Suppressor macrophage treated with lipopolysaccharide for 4 hours (primary cell): ENCODE data around the gene NT5C3B.

ENCODE experiments used
- DNase-seq: peaks from one replicate; pipeline ENCODE4 v3.0.0-alpha.2; 2020

The NT5C3B gene

GRCh38 chr17:41806685-41807445, 29.2 kb downstream of the NT5C3B start:
- no peak for DNase-seq

- peak; percentile 57 for DNase-seq
Measured at GRCh38 chr17:41803049-41804020, 32.7 kb downstream of the NT5C3B start.

DNA sequence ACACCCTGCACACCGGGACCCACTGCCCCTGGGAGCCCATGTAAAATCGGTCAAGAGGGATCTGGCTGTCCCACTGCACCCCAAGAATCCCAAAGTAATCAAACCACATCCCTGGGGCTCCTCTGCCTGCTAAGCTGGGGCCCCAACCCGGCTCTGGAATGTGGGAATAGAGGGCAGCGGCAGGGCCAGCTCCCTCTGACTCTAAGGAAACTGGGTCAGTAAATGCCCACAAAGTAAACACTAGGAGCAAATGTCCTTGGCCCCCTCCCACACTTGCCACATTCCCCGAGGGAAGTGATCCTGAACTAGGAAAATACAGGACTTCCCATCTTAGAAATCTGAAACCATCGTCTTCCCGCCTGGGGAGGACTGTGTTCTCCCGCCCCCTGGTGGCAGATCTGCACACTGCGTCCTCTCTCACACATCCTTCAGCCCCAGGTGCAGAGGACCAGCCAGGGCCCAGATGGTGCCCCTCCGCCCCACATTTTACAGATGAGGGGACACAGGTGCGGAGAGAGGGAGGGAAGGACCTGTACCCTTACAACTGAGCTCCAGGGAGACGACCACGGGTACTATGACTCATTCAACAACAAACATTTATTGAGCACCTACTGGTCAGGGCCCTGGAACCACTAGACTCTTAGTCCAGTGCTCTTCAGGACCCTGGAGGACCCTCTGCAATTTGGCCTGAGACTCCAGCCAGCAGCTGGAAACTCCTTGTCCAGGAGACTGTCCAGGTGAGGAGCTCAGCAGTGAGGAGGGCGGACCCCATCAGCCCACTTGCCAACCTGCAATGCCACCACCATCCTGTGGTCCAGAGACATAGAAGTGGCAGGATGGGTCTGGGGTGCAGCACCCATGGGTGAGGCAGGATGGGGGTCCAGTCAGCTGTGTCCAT, 34.4 kb downstream of the NT5C3B start:
- peak; percentile 82 for DNase-seq

GRCh38 chr17:41800601-41801373, 35.2 kb downstream of the NT5C3B start:
- no peak for DNase-seq

DNA sequence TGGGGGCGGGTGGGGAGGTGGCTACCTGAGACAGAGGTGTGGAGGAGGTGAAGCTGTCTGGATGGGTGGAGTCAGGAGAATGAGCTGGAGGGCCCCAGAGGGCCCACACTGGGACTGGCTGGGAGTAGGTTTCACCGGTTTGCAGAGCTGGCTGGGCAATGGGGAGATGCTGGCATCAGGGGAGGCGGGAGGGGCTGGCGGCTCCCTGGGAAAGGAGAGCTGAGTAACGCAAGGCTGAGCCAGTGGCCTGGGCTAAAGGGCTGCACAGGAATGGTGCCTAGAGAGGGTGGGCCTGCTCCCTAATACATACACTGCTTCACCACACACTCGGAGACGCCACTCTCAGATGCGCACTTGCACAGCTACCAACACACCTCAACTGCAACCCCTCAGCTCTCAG, 36.7 kb downstream of the NT5C3B start:
- no peak for DNase-seq

GRCh38 chr17:41797377-41797776, 38.7 kb downstream of the NT5C3B start:
- DNase-seq, result no peak

DNA sequence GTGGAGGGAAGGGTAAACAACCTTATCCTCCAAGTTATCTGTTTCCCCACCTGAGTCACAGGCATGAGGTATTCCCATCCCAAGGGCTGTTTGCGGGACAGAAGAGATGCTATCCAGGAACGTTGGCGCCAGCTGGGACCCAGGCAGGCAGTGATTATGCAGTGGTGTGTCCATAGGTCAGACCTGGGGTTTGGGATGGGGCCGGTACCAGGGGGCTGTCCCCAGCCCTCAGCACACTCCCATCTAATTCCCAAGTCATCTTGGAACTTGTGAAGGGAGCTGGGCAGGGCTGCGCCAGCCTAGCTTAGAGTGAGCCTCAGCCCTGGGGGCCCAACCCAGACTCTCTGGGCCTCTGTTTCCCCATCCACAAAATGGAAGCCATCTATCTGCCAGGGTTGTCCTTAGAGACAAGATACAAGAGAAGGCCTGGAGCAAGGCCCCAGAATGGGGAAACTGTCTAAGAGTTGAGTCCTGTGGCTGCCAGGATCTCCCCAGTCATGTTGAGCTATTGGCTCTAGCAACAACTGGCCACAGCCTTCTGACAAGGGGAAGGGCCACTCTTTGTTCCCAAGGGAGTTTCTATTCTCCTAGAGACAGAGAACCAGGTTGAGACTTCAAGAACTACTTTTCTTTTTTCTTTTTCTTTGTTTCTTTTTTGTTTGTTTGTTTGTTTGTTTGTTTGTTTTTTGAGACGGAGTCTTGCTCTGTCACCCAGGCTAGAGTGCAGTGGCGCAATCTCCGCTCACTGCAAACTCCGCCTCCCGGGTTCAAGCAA, 39.7 kb downstream of the NT5C3B start:
- DNase-seq, result no peak

DNA sequence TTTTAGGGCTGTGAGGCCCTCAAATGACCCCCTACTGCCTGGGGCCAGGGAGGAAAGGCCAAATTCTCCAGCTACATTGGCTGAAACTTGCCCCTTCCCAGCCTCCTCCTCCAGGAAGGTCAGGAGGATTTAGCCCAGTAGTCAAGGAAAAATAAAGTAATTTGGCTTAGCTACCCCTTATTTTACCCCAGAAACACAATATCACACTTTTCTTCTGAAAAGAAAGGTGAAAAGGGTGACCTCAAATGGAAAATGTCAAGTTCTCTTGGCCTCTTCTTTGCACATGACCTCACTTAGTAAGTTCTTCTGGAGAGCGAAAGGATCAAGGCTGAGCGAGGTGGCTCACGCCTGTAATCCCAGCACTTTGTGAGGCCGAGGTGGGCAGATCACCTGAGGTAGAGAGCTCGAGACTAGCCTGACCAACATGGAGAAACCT, 41.5 kb downstream of the NT5C3B start:
- no peak for DNase-seq

DNA sequence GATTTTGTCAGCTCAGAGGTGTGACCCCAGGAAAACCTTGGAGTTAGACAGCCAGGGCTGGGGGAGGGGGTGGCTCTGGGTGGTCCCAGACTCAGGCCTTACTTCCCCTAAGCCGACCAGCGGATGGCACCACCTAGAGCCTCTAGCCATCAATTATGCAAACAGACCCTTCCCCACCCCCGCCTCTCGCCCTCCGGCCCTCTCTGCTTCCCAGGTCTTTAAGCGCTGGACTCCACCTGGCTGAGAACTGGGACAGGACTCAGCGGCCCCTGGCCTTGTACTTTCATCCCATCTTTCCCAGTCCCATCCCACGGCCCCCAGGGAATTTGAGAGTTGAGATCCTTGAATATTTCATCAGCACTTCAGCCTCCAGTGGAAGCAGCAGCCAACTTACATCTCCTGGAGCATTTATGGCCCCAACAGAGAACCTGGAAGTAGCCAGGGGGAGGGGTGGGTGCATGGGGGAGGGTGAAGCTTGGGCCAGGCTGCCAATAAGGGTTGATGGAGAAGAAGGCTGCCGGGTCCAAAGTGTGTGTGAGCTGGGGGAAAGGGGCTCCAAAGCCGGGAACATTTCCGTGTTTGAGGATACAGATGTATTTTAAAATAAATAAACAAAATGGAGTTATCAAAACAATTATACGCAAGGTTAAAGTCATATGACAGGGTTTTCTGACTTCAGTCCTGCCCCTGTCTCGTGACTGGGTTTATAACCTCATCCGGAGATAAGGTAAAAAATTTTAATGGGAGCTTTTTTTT, 42.1 kb downstream of the NT5C3B start:
- DNase-seq, result no peak

- no peak for DNase-seq
Measured at GRCh38 chr17:41792845-41793783, 42.9 kb downstream of the NT5C3B start.

DNA sequence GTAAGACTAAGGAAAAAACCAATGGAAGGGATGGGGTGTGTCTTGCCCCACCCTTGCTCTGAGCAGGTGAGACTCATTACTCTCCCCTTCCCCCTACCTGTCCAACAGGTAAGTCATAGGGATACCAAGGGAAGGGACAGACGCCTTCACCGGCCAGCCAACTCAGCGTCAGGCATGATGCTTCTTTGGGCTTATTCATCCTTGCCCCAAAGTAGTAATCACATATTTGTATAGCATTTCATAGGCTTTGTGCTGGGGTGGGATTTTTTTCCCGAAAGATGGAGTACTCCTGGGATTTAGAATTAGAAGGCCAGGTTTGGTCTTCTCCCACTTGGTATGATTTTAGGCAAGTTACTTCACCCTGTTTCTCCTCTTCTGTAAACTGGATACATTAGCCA, 49.0 kb downstream of the NT5C3B start:
- DNase-seq, result no peak

- DNase-seq, result peak; percentile 97
Measured at GRCh38 chr17:41786227-41787020, 49.6 kb downstream of the NT5C3B start, which contains the start of gene JUP. Gene JUP (minus strand): TSS chr17:41786711. CDS start chr17:41771854, 14,857 bp downstream.

GRCh38 chr17:41785859-41786226, 50.2 kb downstream of the NT5C3B start:
- peak; percentile 29 for DNase-seq

DNA sequence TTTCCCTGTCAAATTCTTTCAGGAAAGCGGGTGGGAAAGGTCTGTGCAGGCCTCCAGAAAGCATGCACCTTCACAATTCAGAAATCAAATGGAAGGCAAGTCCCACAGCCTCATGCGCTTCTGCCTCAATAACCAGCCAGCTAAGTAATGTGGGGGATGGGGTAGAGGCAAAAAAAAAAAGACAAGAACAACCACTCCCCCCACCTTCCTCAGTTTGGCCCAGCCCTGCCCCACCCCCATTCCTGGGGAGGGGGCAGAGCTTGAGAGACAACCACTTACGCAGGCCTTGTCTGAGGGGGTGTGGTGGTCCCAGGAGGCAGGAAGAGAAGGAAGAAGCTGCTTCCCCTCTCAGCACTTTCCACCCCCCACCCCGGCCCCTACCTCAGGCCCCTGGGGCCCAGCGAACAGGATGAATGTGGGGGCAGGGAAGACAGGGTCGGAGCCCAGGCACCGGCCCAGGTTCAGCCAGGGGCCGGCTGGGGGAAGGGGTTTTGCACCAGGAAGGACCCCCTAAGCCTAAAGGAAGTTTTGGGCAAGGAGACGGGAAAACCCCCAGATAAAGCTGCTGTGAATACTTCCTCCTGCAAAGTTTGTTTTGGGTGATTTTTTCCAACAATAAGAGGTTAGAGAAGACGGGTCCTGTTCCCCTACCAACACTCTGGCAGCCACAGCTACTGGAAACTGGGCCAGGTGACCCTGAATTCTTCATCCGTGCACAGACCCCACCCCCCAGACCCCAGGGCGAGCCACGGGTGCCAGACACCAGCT, 50.8 kb downstream of the NT5C3B start:
- DNase-seq, result peak; percentile 28

DNA sequence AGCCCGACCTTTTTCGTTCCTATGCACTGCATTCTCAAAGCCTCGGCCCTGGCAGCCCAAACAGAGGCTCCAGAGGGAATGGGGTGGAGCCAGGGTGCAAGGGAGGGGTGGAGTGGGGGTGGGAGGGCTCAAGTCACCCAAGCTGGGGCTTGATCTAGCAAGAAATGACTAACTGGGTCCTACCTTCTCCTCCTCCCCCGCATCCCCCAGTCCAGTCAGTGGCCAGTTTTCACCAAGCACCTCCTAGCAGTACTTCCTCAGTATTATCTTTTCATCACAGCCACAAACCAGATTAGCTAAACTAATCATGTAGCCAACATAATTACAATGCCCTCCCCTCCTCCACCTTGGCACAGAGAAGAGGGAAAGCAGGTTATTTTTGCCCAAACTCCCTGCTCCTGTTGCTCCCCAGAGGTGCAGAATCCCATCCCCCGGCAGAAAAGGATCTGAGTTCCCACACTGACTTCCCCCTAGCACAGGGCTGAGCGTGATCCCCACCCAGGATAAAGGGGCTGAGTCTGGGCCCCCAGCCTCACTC, 51.8 kb downstream of the NT5C3B start:
- peak; percentile 75 for DNase-seq

DNA sequence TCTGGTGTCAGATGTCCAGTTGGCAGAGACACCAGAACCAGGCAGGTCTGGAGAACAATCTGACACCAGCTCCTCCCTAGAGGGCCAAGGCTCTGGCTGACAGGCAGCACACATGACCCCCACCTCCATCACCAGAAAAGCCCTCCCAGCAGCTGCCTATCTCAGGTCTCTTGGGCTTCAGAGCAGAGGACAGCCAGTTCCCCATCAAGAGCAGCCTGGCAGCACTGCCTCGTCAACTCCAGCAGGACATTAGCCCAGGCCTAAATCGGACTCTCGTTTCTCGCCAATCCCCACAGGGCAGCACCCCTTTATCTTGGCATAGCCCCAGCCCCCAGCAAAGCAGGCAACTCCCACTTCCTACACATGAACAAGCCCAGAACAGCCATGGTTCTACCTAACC, 53.9 kb downstream of the NT5C3B start:
- DNase-seq, result no peak
